Measurements from ENCODE around the gene PRKAR1B.

PRKAR1B gene

GRCh38 chr7:603152-603951, 123.7 kb downstream of the PRKAR1B start:
- DNase-seq (ENCODE audit: low read depth in 2 of 2) = peak in 1 of 2 donors; percentile 42

GRCh38 chr7:602341-603141, 124.5 kb downstream of the PRKAR1B start:
- no peak for DNase-seq (ENCODE audit: low read depth in 2 of 2)

GRCh38 chr7:601595-602340, 125.3 kb downstream of the PRKAR1B start:
- DNase-seq (ENCODE audit: low read depth in 2 of 2) = peak; percentile 79 to 88

- no peak for DNase-seq (ENCODE audit: low read depth in 2 of 2)
Observed at GRCh38 chr7:601036-601594, 126.0 kb downstream of the PRKAR1B start.

- DNase-seq (ENCODE audit: low read depth in 2 of 2) = no peak
Observed at GRCh38 chr7:600149-601035, 126.7 kb downstream of the PRKAR1B start.

- DNase-seq (ENCODE audit: low read depth in 2 of 2) = no peak
Observed at GRCh38 chr7:598899-599298, 128.2 kb downstream of the PRKAR1B start.

- DNase-seq (ENCODE audit: low read depth in 2 of 2) = no peak
Observed at GRCh38 chr7:597348-598178, 129.5 kb downstream of the PRKAR1B start.

GRCh38 chr7:596819-597182, 130.3 kb downstream of the PRKAR1B start:
- no peak for DNase-seq (ENCODE audit: low read depth in 2 of 2)

- no peak for DNase-seq (ENCODE audit: low read depth in 2 of 2)
Observed at GRCh38 chr7:596071-596818, 130.8 kb downstream of the PRKAR1B start.

GRCh38 chr7:595621-596010, 131.5 kb downstream of the PRKAR1B start:
- peak in 1 of 2 donors; percentile 65 for DNase-seq (ENCODE audit: low read depth in 2 of 2)

GRCh38 chr7:594920-595620, 132.0 kb downstream of the PRKAR1B start:
- no peak for DNase-seq (ENCODE audit: low read depth in 2 of 2)

- no peak for DNase-seq (ENCODE audit: low read depth in 2 of 2)
Observed at GRCh38 chr7:594212-594913, 132.7 kb downstream of the PRKAR1B start.

GRCh38 chr7:593324-594115, 133.6 kb downstream of the PRKAR1B start:
- DNase-seq (ENCODE audit: low read depth in 2 of 2) = no peak

- no peak for DNase-seq (ENCODE audit: low read depth in 2 of 2)
Observed at GRCh38 chr7:591856-592628, 135.0 kb downstream of the PRKAR1B start.

GRCh38 chr7:590731-591551, 136.1 kb downstream of the PRKAR1B start:
- no peak for DNase-seq (ENCODE audit: low read depth in 2 of 2)
